GM19455 (cell line): ENCODE measurements around the gene UNC79.

Source experiments
- ATAC-seq: cut with Tn5 transposase; IDR thresholded peaks from one replicate; pipeline ENCODE4 v1.9.1; 2021; ENCODE audit not compliant: unreplicated experiment

UNC79 gene

DNA sequence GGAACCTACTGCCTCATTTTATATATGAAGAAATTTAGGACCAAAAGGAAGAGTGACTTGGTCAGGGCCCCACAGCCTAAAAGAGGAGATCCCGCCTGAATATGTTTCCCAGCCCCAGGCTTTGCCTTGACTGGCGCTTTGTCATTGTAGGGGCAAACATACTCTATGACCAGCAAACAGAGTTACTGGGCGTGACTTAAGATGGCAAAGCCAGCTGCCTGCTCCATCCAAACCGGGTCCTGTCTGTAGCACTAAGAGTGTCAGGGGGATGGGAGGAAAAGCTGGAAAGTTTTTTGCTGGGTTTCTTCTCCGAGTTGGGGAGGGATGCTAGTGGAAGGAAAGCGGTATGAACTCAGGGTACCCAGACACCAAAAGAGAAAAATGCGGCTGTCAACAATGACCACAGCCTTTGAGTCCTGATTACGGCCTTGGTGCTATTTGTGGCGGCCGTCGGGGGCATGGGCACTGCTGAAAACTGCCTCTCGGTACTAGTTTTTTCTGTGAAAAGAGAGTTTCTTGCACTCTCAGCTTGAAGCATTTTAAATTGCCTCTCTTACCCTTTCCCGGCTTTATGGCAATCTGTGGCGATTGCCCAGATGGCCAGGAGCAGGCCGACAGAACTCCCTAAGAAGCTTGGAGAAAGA is 274.9 kb downstream of the UNC79 start:
- no peak for ATAC-seq

DNA sequence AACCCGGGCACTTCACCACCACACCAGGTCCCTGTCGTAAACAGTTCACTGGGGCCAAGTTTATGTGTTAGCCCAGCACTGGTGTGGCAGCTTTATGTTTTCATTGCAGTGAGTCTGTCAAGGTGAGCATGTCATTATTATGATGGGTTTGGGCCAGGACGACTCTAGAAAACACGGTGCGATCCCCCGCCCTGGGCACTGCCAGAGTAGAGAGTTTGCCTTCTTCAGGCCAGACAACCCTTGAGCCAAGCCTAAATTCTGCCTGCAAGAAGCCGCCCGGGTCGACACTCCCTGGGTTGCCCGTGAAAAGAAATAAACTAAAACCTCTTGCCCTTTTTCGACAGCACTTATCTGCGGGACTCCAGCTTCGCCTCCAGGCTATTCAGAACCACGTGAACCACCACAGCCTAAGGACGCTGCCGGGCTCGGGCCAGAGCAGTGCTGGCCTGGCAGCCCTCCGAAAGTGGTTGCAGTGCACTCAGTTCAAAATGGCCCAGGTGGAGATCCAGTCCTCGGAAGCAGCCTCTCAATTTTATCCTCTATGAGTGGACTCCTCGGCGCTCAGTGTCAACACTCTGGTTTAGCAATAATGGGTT is 275.7 kb downstream of the UNC79 start:
- ATAC-seq = no peak

DNA sequence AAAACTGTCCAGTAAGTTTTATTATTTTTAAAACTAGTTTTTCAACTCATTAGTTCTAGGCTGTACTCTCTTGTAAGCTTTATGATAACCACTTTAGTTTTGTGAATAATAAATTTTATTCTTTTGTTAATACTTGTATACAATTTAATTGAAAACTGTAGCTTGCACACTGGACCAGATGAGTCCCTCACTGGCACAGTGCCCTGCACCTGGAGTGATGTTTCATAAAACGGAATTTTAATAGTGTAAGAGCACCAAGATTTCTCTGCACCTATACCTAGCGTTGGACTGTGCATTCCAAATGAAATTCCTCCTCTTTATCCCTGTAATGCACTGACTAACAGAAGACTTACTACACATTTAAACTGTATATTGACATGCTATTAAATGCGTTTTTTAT is 276.7 kb downstream of the UNC79 start:
- ATAC-seq = no peak

DNA sequence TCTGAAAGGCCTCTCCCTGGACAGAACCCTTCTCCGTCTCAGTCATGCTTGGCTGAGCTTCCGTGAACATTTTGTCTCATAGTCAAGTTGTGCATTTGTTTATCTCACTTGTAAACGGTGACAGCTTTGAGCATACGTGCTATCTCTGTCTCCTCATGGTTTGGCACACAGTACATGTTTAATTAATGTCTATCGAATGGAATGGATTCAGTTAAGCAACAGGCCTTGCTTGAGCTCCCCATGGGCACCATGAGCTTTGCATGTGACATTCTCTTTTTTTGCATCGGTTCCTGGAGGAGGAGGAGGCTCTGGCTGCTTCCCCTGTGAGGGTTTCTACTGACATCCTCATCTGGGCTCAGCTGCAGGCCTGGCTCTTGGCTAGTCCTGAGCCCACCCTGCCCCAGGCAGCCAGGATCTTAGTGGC is 277.6 kb downstream of the UNC79 start:
- no peak for ATAC-seq

DNA sequence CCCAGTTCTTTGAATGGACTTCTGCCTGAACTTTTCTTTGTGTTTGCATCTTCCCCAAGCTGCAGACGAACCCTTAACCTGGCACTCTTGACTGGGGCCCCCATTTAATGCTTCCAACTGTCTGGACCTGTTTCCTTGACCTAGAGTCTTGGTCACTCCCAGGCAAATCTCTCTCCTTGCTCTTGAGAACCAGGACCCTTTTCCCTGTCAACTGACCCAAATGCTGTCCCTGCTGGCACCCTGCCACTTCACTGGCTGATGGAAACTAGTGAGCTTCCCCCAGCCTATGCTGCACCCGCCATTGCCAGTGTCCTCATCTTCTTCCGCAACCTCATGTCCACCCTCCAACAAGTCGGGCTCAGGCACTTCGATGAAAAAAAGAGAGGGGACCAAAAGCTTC is 278.1 kb downstream of the UNC79 start:
- no peak for ATAC-seq

DNA sequence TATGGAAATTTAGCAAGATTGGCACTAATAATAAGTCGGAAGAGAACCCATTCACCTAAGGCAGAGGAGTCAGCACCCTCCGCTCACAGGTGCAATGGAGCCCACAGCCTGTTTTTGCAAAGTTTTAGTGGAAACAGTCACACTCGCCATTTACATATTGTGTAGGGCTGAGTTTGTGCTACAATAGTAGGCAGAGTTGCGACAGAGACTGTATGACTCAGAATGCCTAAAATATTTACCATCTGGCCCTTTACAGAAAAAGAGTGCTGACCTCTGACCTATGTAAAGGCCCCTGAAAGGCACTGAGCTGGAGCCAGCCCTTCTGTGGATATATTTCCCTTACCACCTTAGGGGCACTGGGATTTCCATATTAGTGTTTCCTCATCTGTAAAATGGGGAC is 278.5 kb downstream of the UNC79 start:
- ATAC-seq = no peak

DNA sequence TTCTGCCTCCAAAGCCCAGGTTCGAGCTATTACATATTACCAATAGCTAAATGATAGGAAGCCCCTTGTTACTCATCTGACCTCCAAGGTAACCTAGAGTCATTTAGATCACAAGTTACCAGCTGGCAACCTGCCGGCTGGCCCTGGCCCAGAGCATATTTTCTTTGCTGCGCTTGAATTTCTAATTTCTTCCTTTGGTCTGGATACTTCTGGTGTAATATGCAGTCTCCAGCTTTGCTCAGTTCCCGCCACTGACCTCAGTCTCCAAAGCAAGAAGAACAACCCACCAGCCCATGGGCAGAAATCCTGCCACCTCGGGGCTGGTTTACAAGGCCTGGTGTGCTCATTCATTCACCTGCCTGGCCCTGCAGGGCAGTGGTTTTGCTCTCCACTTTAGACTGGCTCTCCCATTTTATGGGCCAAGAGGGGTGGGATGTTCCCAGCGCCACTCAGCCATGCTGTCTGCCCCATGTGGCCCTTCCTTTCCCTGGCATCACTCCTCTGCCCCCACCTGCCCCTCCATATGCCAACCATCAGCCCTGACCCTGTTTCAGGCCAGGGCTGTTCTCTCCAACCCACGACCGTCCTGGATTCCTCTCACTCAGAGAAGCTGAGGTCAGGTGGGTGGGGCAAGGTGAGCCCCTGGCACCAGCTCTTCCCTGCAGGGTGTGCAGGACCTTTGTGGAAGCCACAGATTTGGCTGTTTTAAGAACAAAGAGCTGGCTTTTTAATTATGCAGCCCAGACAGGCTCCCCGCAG is 281.5 kb downstream of the UNC79 start:
- no peak for ATAC-seq

DNA sequence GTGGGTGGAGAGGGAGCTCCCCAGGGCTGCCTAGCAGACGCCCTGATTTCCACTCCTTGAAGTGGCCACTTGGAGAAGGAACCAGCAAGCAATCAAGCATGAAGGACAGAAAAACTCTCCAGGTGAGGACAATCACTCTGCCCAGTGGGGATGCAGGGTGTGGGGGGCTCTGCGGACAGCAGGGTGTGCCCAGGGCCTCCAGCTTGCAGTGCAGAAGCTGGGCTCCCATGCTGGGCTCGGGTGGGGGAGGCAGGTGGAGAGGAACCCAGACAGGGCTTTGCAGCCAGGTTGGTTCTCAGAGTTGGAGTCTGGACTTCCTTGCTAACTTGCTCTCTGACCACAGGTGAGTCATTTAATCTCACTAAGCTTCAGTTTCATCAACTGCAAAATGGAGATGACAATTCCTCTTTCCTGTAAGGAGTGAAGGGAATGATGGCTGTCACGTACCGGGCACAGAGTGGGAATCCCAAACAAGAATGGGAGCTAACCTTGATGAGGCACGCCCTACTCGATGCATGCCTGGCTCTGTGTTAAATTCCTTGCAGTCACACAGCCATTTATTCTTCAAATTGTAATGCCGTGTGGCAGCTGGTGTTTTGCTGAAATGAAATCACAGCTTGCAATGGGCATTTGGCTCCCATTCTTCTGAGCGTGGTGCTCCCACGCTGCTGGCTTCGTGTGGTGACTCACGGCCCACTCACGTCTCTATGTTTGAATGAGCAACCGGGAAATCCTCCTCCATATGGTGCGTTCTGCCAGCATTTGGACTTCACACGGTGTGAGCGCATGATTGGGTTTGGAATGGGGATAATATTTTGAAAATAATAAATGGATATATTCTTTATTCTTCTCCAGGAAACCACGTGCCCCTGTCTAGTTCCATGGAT is 282.3 kb downstream of the UNC79 start:
- ATAC-seq = no peak

DNA sequence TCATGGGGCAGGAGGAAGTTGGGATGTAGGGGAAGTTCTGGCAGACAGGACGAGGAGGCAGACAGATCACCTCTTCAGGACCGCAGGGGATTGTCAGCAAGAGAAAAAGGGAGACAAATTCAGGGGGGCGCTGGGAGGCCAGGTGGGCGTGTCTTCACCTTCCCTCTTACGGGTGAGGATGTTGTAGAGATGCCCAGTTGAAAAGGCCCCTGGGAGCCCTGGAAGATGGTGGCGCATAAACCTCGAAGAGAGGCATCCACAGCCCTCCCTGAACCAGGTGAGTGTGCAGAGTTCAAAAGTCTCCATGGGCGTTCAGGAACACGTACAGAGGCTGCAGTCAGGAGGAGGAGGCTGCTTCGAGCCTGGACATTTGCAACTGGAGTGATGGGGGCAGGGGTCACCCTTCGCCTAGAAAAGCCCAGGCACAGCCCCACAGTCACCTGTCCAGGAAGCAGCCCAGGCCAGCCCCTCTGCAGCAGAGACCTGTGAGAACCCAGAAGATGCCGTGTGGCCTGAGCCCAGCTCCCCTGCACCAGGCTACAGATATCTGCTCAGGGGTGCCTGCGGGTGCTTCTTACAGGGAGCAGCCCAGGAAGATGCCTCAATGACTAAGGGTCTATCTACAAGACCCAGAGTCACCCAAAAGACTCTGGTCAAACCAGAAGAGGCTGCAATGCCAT is 283.1 kb downstream of the UNC79 start:
- ATAC-seq = no peak

DNA sequence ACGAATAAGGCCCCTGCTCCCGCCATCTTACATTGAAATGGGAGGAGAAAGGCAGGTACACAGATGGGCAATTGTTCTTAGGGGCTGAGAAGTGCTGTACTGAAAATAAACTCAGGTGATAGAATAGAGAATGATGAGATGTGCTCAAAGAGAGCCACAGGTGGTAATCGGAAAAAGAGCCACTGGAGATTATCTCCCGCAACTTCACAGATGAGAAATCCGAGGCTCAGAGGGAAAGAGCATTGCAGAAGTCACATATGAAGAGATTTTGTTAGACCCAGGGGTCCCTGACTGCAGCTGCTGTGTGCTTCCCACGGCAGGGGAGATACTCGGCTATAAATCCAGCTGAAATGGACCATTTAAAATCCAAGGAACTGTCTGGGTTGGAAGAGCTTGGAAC is 283.9 kb downstream of the UNC79 start:
- ATAC-seq = no peak

DNA sequence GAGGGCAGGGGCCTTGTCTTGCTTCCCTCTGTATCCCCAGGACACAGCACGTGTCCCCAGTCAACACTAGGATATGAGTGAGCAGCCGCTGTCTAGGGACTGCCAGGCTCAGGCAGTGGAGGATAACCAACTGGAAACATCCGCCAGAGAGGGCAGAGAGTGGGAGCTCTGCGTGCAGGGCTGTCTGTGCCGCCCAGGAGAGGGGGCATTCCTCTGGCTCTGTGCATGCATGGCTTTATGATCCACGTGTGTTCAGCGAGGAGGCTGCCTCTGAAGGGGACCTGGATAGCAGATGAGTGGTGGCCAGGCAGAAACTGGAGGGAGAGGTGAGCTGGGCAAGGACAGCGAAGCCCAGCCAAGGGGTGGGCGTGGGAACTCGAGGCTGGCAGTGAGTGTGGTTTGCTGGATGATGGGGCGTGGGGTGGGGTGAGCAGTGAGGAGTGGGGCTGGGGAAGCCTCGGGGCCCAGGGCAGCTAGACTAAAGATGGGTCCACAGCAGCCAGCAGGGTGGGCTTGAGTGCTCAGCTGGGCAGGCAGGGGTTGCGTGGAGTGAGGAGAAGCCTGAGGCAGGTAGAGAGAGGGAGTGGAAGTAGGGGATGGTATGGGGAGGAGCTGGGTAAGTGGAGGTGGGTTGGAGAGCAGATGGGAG is 284.7 kb downstream of the UNC79 start:
- ATAC-seq = no peak

DNA sequence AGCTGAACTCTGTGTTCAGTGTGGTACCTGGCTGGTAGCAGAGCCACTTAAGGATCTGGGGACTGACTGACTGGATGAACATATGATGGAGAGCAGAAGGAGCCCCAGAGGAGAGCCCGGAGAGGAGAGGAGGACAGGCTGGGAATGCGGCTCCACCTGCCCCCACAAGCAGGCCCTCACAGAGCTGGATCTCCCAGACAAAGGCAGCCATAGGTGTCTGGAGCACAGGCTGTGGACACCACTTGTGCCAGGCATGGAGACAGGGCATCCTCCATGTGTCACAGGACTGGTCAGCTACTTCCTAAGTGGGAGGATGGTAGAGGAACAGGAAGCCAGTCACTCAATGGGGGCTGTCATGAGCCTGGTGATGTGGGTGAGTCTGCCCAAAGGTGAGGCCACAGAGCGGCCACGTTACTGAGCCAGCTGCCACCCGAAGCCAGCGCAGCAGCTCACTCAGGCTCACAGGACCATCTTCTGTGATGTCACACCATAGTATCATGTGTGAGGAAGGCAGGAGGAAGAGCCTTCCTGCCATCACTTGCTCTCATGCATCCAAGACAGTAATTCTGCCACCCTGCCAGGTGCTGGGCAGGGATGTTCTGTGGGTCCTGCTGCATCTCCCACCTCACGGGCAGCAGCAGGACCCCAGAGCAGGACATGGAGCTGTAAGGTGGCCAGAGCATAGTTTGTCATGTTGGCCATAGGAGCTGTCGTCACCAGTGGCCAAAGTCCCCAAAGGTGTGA is 285.4 kb downstream of the UNC79 start:
- no peak for ATAC-seq

DNA sequence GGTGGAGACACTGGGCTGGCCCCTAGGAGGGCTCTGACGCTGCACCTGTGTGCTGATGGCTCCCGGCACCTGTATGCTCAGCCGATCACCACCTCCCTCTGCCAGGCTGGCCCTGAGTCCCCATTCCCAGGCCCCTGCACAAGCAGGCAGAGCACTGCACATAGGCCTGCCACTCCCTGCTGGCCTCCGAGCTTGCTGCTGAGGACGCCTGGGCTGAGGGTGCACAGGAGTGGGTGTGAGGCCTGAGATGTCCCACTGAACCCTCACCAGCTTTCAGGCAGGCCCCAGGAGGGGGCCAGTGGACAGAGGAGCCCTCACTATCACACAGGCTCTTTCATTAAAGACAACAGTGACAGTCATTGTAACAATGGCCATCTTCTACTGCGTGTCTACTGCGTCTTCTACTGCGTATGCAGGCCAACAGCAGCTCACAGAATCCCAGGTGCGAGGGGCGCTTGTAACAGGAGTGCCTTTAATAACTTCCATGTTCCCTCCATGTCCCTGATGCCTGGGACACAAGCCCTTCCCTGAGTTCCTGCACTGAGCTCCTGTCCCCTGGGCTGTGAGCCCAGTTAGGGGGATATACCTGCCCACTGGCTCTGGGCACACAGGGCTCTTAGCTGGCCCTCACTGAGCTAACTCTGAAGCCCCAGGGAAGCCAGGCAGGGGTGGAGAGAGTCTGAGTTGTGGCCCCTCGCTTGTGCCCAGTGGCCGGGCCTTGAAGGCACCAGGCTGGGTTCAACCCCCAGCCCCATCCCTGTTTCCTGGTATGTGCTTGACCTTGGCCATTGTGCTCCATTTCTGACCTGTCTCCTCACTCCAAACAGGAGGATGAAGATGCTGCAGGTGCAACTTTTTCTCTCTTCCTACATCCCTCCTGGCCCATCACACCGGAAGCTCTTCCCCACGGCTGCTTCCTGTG is 286.3 kb downstream of the UNC79 start:
- ATAC-seq = no peak

DNA sequence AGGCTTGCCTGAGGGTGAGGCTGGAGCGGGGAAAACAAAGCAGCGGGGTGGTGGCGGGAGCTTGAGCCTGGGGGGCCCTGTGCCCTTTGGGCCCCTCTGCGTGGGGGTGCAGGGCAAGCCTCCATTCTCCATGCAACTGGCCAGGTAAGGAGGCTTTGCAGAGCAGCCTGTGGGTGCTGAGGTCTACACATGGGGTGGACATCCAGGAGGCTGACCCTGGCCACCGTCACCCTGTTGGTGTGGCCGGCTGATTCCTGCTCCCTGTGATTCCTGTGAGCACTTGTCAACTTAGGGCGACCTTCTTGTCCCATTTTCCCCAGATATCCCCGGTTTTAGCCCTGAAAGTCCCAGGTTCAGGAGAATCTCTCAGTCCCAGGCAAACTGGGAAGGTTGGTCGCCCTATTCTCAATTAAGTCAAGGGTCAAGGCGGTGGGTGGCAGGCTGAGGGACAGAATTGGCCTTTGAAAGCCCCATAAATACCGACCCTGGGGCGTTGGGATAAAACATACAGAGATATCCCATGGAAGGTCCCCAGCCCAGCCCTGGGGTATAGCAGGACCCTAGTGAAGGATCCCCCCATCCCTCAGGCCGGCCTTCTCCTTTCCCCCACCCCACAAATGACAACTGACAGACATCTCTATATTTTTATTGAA is 287.1 kb downstream of the UNC79 start:
- ATAC-seq = no peak

DNA sequence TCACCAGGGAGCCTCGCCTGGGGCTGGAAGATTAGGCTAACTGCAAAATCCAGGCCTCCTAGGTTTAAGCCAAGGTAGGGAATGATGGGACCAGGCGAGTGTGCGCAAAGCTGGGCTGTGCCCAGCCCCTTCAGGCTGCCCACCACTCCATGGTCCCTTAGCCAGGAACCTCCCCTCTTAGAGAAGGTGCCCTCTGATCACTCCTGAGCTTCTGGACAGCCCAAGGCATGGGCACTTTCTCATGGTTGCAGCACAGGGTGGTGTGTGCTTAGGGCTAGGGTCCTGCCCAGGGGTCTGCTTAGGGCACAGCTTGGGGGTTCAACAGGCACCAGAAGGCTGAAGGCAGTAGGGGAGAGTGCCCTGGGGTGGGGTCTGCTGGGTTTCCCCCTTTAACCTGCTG is 288.5 kb downstream of the UNC79 start:
- ATAC-seq = no peak

DNA sequence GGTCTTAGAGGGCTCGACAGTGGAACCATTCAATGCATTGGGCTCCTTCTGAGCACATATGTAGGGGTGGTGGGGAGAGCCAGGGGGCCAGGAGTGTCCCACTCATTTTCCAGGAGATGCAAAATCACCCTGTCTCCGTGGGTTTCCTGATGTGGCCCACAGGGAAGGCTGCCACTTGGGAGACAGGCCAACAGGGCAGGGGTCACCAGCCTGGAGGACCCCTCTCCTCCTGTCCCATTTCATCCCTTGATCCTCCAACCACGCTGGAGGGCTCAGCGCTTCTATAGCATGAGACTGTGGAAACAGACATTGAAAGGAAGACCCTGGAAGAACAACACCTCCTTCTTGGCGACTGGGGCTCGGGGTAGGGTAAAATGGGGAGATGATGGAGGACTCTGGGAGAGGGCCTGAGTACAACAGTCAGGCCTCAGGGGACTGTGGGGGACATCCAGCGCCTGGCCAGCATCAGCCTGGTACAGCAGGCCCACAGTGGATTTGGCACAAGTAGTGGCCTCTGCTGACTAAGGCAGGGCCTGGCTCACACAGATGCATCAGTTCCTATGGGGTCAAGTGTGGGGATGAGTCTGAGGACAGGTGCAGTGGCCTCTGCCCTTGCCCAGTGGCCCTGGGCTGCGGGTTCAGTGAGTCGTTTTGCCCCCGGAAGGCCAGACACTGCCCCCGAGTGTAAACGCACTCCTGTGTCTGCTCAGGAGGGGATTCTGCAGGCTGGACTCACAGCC is 289.5 kb downstream of the UNC79 start:
- ATAC-seq = no peak

DNA sequence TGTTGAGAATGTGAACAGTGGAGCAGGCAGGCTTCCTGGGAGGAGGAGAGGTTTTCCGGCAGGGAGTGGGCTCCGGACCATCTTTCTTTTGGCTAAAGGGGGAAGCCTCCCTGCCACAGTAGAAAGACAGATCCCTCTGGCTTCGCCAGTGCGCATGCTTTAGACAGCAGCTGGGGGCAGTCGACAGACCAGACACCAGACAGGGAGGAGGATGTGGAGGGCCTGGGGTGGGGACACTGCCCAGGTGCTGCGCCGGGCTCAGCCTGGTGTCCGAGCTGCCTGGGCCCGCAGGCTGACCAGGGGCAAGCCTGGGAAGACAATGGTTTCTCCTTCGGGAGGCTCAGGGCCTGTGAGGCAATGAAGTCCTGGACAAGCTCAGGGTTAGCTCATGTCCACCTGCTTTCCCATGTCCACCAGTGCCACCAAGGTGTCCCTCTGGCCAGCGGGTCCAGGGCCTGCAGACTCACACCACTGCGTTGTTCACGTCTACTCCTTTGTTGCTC is 290.3 kb downstream of the UNC79 start:
- no peak for ATAC-seq
